ENCODE data around the gene IQGAP1. TPM values are rescaled to one million over a fixed set of nuclear protein-coding genes. Genes with fewer than 3 reads are reported as not detected.
"Not testable (repeated sequence)": the region's sequence is repeated elsewhere in the genome, so short reads cannot be mapped to it uniquely, and the experiment has no call there.

Gene IQGAP1
- total RNA-seq, 4 donors from 2014 or later, result 206 to 448 (median 215) TPM

DNA sequence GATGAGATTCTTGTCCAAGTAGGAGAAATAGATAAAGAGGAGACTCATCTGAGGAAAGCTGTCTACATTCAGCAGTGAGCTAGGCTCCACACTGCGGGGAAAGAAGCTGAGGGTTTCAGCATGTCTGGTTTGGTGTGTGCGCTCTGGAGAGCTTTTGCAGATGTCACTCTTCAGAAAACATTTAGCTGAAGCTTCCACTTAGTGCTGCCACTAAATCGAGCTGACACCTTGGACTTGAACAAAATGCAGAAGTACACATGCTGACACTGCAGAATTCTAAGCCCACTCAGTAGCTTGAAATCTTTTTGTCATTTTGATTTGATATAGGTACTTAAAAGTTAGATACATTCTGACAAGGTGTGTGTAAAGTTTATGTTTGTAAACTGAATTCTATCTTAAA, 109.3 kb downstream of the IQGAP1 start:
- no peak overlapping the region for H3K4me3 ChIP-seq
- no peaks in the 10 kb centered on the region for H3K9me3 ChIP-seq
- TF ChIP-seq, protein P1, sequence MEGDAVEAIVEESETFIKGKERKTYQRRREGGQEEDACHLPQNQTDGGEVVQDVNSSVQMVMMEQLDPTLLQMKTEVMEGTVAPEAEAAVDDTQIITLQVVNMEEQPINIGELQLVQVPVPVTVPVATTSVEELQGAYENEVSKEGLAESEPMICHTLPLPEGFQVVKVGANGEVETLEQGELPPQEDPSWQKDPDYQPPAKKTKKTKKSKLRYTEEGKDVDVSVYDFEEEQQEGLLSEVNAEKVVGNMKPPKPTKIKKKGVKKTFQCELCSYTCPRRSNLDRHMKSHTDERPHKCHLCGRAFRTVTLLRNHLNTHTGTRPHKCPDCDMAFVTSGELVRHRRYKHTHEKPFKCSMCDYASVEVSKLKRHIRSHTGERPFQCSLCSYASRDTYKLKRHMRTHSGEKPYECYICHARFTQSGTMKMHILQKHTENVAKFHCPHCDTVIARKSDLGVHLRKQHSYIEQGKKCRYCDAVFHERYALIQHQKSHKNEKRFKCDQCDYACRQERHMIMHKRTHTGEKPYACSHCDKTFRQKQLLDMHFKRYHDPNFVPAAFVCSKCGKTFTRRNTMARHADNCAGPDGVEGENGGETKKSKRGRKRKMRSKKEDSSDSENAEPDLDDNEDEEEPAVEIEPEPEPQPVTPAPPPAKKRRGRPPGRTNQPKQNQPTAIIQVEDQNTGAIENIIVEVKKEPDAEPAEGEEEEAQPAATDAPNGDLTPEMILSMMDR (IDR thresholded peaks at IDR 0.05), result no peak
- TF ChIP-seq EP300 (IDR thresholded peaks at IDR 0.05) (no peak), POLR2AphosphoS5 (IDR thresholded peaks at IDR 0.05) (no peak), POLR2A (IDR thresholded peaks at IDR 0.05) (no peak)
- 57% methylated on average over 3 of the region's 3 CpGs for WGBS
- no peaks in the 10 kb centered on the region for H3K27me3 ChIP-seq
- no peak overlapping the region for H3K27ac ChIP-seq
- peaks cover 10% of the 10 kb centered on the region for H3K4me1 ChIP-seq
- DNase-seq (ENCODE audit: low spot score in 2 of 2), result no peak
- H3K36me3 ChIP-seq, result peaks cover 99% of the 10 kb centered on the region

DNA sequence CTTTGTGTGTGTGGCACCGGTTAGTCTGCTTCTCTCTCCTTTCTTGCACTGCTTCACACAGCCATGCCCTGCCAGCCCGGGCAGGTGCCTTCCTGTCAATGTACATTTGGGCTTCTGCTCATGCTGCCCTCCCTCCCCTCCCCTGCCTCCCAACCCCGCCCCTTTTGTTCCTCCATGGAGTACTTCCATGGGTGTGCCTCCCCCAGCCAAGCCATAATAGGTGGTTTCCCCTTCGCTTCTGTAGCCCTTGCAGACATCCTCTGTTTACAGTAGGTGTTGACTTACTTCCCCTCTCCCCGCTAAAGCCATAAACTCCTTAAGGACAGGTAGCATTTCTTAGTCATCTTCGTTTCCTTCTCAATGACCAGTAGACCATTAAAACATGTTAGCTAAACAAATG, 109.9 kb downstream of the IQGAP1 start:
- no peaks in the 10 kb centered on the region for H3K27me3 ChIP-seq
- TF ChIP-seq EP300 (IDR thresholded peaks at IDR 0.05) (no peak), POLR2AphosphoS5 (IDR thresholded peaks at IDR 0.05) (no peak), POLR2A (IDR thresholded peaks at IDR 0.05) (no peak)
- TF ChIP-seq, protein P1 (IDR thresholded peaks at IDR 0.05), result no peak
- H3K27ac ChIP-seq, result no peak overlapping the region
- peaks cover 99% of the 10 kb centered on the region for H3K36me3 ChIP-seq
- H3K4me1 ChIP-seq, result peaks cover 10% of the 10 kb centered on the region
- DNase-seq (ENCODE audit: low spot score in 2 of 2), result no peak
- no peaks in the 10 kb centered on the region for H3K9me3 ChIP-seq
- WGBS, result 50% methylated on average over 6 of the region's 6 CpGs
- H3K4me3 ChIP-seq, result no peak overlapping the region

DNA sequence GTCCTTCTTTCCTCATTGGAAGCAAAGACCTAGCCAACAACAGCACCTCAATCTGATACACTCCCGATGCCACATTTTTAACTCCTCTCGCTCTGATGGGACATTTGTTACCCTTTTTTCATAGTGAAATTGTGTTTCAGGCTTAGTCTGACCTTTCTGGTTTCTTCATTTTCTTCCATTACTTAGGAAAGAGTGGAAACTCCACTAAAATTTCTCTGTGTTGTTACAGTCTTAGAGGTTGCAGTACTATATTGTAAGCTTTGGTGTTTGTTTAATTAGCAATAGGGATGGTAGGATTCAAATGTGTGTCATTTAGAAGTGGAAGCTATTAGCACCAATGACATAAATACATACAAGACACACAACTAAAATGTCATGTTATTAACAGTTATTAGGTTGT, 112.1 kb downstream of the IQGAP1 start:
- Histone ChIP-seq H3K4me1 (peaks cover 10% of the 10 kb centered on the region), H3K9me3 (no peaks in the 10 kb centered on the region), H3K4me3 (no peak overlapping the region), H3K27me3 (no peaks in the 10 kb centered on the region), H3K36me3 (peaks cover 82% of the 10 kb centered on the region), H3K27ac (no peak overlapping the region)
- no peak for TF ChIP-seq EP300 (IDR thresholded peaks at IDR 0.05)
- no peak for TF ChIP-seq POLR2AphosphoS5 (IDR thresholded peaks at IDR 0.05)
- TF ChIP-seq POLR2A (IDR thresholded peaks at IDR 0.05), result no peak
- TF ChIP-seq, protein P1 (IDR thresholded peaks at IDR 0.05), result no peak
- no peak for DNase-seq (ENCODE audit: low spot score in 2 of 2)
- 87% methylated on average over 2 of the region's 2 CpGs for WGBS

DNA sequence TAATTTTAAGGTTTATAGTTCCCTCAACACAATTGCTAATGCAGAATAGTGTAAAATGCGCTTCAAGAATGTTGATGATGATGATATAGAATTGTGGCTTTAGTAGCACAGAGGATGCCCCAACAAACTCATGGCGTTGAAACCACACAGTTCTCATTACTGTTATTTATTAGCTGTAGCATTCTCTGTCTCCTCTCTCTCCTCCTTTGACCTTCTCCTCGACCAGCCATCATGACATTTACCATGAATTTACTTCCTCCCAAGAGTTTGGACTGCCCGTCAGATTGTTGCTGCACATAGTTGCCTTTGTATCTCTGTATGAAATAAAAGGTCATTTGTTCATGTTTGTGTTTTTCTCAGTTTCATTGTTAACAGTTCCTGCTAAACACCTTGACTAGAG, 113.9 kb downstream of the IQGAP1 start:
- TF ChIP-seq POLR2A (IDR thresholded peaks at IDR 0.05) (no peak), POLR2AphosphoS5 (IDR thresholded peaks at IDR 0.05) (no peak), EP300 (IDR thresholded peaks at IDR 0.05) (no peak)
- TF ChIP-seq, protein P1 (IDR thresholded peaks at IDR 0.05), result no peak
- Histone ChIP-seq H3K4me3 (no peak overlapping the region), H3K9me3 (no peaks in the 10 kb centered on the region), H3K27ac (no peak overlapping the region), H3K36me3 (peaks cover 65% of the 10 kb centered on the region), H3K4me1 (peaks cover 10% of the 10 kb centered on the region), H3K27me3 (no peaks in the 10 kb centered on the region)
- 77% methylated on average over 4 of the region's 4 CpGs for WGBS
- no peak for DNase-seq (ENCODE audit: low spot score in 2 of 2)

DNA sequence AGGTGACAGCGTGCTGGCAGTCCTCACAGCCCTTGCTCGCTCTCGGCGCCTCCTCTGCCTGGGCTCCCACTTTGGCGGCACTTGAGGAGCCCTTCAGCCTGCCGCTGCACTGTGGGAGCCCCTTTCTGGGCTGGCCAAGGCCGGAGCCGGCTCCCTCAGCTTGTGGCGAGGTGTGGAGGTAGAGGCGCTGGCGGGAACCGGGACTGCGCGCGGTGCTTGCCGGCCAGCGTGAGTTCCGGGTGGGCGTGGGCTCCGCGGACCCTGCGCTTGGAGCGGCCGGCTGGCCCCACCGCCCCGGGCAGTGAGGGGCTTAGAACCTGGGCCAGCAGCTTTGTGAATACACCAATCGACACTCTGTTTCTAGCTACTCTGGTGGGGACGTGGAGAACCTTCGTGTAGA, 122.7 kb downstream of the IQGAP1 start:
- not testable (repeated sequence) for H3K9me3 ChIP-seq; H3K4me1 ChIP-seq; H3K27ac ChIP-seq; H3K4me3 ChIP-seq; DNase-seq (ENCODE audit: low spot score in 2 of 2); H3K36me3 ChIP-seq; H3K27me3 ChIP-seq
- 96% methylated on average over 27 of the region's 29 CpGs for WGBS

DNA sequence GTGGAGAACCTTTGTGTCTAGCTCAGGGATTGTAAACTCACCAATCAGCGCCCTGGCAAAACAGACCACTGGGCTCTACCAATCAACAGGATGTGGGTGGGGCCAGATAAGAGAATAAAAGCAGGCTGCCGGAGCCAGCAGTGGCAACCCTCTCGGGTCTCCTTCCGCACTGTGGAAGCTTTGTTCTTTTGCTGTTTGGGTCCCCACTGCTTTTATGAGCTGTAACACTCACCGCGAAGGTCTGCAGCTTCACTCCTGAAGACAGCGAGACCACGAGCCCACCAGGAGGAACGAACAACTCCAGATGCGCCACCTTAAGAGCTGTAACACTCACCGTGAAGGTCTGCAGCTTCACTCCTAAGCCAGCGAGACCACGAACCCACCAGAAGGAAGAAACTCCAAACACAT, 123.2 kb downstream of the IQGAP1 start:
- not testable (repeated sequence) for H3K4me3 ChIP-seq; DNase-seq (ENCODE audit: low spot score in 2 of 2); H3K27me3 ChIP-seq; H3K27ac ChIP-seq; H3K36me3 ChIP-seq; H3K4me1 ChIP-seq; H3K9me3 ChIP-seq
- 92% methylated on average over 13 of the region's 13 CpGs for WGBS

All from suprapubic skin (tissue), 4 donors.